ENCODE measurements around the gene TMEM145.

TMEM145 gene

GRCh38 chr19:42362891-42363440, 49.9 kb downstream of the TMEM145 start:
- Histone ChIP-seq H3K27ac (no peak overlapping the region), H3K4me3 (no peak overlapping the region)
- DNase-seq (ENCODE audit: low spot score): no peak
- TF ChIP-seq CTCF (IDR thresholded peaks at IDR 0.05): no peak

DNA sequence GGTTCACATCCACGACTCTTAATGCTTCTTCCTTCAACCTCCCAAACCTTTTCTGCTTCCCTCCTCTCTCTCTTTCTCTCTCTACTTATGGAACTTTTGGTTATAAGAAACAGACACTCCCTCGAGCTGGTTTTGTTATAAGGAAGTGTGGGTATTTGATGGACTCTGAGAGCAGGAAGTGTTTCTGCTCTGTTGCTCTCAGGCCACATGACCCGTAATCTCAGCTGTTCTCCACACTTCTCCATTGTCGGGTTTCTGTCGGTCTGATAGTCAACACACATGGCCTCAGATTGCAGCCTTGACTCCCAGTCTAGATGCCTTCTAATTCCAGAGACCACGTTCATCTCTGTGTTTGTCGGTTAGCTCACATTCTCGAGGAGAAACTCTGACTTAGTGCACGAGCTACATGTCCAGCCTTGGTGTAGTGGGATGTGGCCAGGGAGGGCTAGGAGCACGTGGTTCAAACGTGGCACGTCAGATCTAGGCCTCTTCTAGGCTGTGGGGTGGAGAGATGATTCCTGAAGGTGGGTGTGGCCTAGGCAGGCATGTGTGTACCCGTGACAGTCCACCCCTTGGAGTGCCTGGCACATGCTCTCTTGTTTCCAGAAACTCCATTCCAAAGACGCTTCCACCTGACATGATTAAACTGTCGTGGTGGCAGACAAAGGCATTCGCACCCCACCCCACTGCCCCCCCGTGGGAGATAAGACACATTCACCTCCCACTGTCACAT, 50.7 kb downstream of the TMEM145 start:
- no peak for DNase-seq (ENCODE audit: low spot score)
- H3K27ac ChIP-seq: no peak overlapping the region
- no peak for TF ChIP-seq CTCF (IDR thresholded peaks at IDR 0.05)
- no peak overlapping the region for H3K4me3 ChIP-seq

DNA sequence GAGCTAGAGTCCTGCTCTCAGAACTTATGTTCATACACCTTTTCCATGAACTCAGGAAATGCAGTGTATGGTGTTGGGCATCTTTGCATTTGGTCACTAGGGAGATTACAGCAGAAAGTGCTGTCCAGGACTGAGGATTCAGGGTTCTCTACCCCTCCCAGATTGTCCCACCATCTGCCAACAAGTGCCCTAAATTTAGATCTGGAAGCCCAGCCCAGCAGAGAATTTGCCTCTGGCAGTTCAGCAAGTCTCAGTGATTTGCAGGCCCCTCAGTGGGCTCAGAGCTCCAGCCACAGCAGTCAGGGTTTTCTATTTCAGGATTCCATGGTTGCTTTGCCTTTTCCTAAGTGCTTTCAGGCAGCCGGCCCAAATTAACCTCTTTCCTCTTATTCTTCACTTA, 53.6 kb downstream of the TMEM145 start:
- TF ChIP-seq CTCF (IDR thresholded peaks at IDR 0.05): no peak
- DNase-seq (ENCODE audit: low spot score): no peak
- Histone ChIP-seq H3K4me3 (no peak overlapping the region), H3K27ac (no peak overlapping the region)

GRCh38 chr19:42367929-42368328, 54.8 kb downstream of the TMEM145 start:
- H3K4me3 ChIP-seq: no peak overlapping the region
- no peak for TF ChIP-seq CTCF (IDR thresholded peaks at IDR 0.05)

DNA sequence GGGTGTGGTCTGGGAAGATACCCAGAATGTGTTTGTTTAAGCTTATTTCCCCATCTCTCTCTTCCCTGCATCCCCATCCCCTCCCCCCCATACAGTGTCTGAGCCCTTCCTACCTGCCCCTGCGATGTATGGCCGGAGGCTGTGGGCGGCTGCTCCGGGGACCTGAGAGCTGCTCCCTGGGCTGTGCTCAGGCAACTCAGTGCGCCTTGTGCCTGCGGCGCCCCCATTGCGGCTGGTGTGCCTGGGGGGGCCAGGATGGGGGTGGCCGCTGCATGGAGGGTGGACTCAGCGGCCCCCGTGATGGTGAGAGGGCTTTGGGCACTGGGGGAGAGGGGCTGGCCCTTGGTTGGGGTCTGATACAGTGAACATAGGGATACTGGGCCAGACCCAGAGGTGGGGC, 55.3 kb downstream of the TMEM145 start:
- Histone ChIP-seq H3K27ac (no peak overlapping the region), H3K4me3 (no peak overlapping the region)
- no peak for DNase-seq (ENCODE audit: low spot score)
- no peak for TF ChIP-seq CTCF (IDR thresholded peaks at IDR 0.05)

More at GRCh38 chr19:42367929-42368328, 54.8 kb downstream of the TMEM145 start:
- no peak overlapping the region for H3K27ac ChIP-seq
- no peak for DNase-seq (ENCODE audit: low spot score)

GRCh38 chr19:42368765-42369164, 55.7 kb downstream of the TMEM145 start:
- Histone ChIP-seq H3K4me3 (no peak overlapping the region), H3K27ac (no peak overlapping the region)
- DNase-seq (ENCODE audit: low spot score): no peak
- TF ChIP-seq CTCF (IDR thresholded peaks at IDR 0.05): no peak

DNA sequence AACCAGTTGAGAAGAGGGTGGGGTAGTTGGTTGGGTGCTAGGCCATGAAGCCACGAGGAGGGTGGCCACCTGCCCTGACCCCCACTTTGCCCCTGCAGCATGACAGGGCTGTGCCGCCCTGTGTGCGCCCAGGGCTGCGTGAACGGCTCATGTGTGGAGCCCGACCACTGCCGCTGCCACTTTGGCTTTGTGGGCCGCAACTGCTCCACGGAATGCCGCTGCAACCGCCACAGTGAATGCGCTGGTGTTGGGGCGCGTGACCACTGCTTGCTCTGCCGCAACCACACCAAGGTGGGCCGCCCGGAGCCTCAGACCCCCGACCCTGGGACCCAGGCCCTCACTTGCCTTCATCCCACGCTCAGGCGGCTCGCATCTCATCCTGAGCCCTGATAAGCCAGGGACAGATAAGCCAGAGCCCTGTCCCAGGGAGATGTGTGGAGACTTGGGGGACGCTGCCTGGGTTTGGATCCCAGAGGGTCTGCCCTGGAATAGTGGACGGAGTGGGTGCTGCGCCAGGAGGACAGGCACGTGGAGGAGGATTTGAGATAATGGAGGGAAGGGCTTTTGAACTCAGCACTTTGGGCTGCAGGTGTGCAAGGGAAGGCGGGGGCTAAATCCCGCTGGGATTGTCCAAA, 56.4 kb downstream of the TMEM145 start:
- no peak overlapping the region for H3K4me3 ChIP-seq
- no peak for TF ChIP-seq CTCF (IDR thresholded peaks at IDR 0.05)
- no peak overlapping the region for H3K27ac ChIP-seq
- DNase-seq (ENCODE audit: low spot score): no peak
